Liver (tissue), 9 donors: ENCODE data around the gene CCNB1IP1. TPM values are rescaled to one million over a fixed set of nuclear protein-coding genes. Genes with fewer than 3 reads are reported as not detected.

Experiments
- DNase-seq: peaks from one replicate; pipeline ENCODE4 v3.0.0-alpha.2; 2017; ENCODE audit warnings: low spot score
- H3K27ac ChIP-seq, 2 donors: one replicate each; pipeline ENCODE4 v1.7.0; 2013; ENCODE audit warnings: inconsistent platforms in 2 of 2, low read length in 2 of 2, control low read depth in 1 of 2, low read depth in 1 of 2, mild to moderate bottlenecking in 1 of 2
- H3K27me3 ChIP-seq, 4 donors: one replicate each; pipeline versions ENCODE4 v1.6.1 to v1.7.0; 2013; ENCODE audit warnings: low read length in 3 of 4, inconsistent platforms in 1 of 4, mild to moderate bottlenecking in 1 of 4, moderate library complexity in 1 of 4; ENCODE audit not compliant: control insufficient read depth in 4 of 4, insufficient read depth in 4 of 4
- H3K36me3 ChIP-seq, 4 donors: one replicate each; pipeline versions ENCODE4 v1.6.1 to v1.7.0; 2013; ENCODE audit warnings: low read length in 3 of 4, mild to moderate bottlenecking in 3 of 4, low read depth in 1 of 4, moderate library complexity in 1 of 4; ENCODE audit not compliant: control insufficient read depth in 4 of 4, insufficient read depth in 3 of 4
- H3K4me1 ChIP-seq, 4 donors: one replicate each; pipeline versions ENCODE4 v1.6.1 to v1.7.0; 2013; ENCODE audit warnings: low read length in 3 of 4, mild to moderate bottlenecking in 3 of 4, moderate library complexity in 1 of 4; ENCODE audit not compliant: control insufficient read depth in 4 of 4, insufficient read depth in 4 of 4
- H3K4me3 ChIP-seq, 3 donors: one replicate each; pipeline versions ENCODE4 v1.6.1 to v1.7.0; 2013; ENCODE audit warnings: low read length in 3 of 3, control low read depth in 1 of 3, low read depth in 1 of 3, mild to moderate bottlenecking in 1 of 3
- H3K9ac ChIP-seq, 2 donors: one replicate each; pipeline ENCODE4 v1.7.0; 2013; ENCODE audit warnings: low read length in 2 of 2, mild to moderate bottlenecking in 2 of 2, moderate library complexity in 2 of 2, control low read depth in 1 of 2, low read depth in 1 of 2
- H3K9me3 ChIP-seq, 4 donors: one replicate each; pipeline versions ENCODE4 v1.6.1 to v1.7.0; 2013; ENCODE audit warnings: low read length in 3 of 4; ENCODE audit not compliant: control insufficient read depth in 4 of 4
- FOXA1 ChIP-seq: IDR thresholded peaks from 2 replicates; pipeline ENCODE4 v1.6.1; 2016; ENCODE audit warnings: antibody characterized with exemption
- FOXA2 ChIP-seq: IDR thresholded peaks from 2 replicates; pipeline ENCODE4 v1.6.1; 2016; ENCODE audit warnings: antibody characterized with exemption
- GABPA ChIP-seq, 2 donors: IDR thresholded peaks in 1 of 2; conservative IDR thresholded peaks in 1 of 2; 2 replicates each; pipeline ENCODE4 v1.6.1; 2016; ENCODE audit warnings: antibody characterized with exemption in 2 of 2, mild to moderate bottlenecking in 1 of 2, moderate library complexity in 1 of 2
- HNF4A ChIP-seq, 2 donors: conservative IDR thresholded peaks; 2 replicates each; pipeline ENCODE4 v1.6.1; 2016; ENCODE audit warnings: antibody characterized with exemption in 2 of 2, mild to moderate bottlenecking in 2 of 2
- HNF4G ChIP-seq: IDR thresholded peaks from 2 replicates; pipeline ENCODE4 v1.6.1; 2016; ENCODE audit warnings: antibody characterized with exemption
- JUND ChIP-seq, 2 donors: IDR thresholded peaks; 2 replicates each; pipeline ENCODE4 v1.6.1; 2016; ENCODE audit warnings: antibody characterized with exemption in 2 of 2
- NR2F2 ChIP-seq: IDR thresholded peaks from 2 replicates; pipeline ENCODE4 v1.6.1; 2016; ENCODE audit warnings: antibody characterized with exemption
- RAD21 ChIP-seq, 2 donors: IDR thresholded peaks; 2 replicates each; pipeline ENCODE4 v1.6.1; 2016; ENCODE audit warnings: antibody characterized with exemption in 2 of 2, mild to moderate bottlenecking in 2 of 2
- RXRA ChIP-seq, 2 donors: IDR thresholded peaks; 2 replicates each; pipeline ENCODE4 v1.6.1; 2017 to 2018; ENCODE audit warnings: antibody characterized with exemption in 2 of 2, mild to moderate bottlenecking in 1 of 2
- SP1 ChIP-seq: IDR thresholded peaks from 2 replicates; pipeline ENCODE4 v1.6.1; 2018; ENCODE audit warnings: antibody characterized with exemption, mild to moderate bottlenecking
- TAF1 ChIP-seq: conservative IDR thresholded peaks from 2 replicates; pipeline ENCODE4 v1.6.1; 2016; ENCODE audit warnings: antibody characterized with exemption, mild to moderate bottlenecking
- YY1 ChIP-seq: IDR thresholded peaks from 2 replicates; pipeline ENCODE4 v1.6.1; 2016; ENCODE audit warnings: antibody characterized with exemption, mild to moderate bottlenecking
- WGBS: extraction: QIAGEN DNeasy Blood & Tissue Kit; methylation state at CpG from one replicate; pipeline ENCODE4 v1.1.7; 2013; 5-methylcytosine and 5-hydroxymethylcytosine counted together
- polyA plus RNA-seq, 2 donors: library from polyadenylated mRNA; stranded (reverse) in 1 of 2; unstranded in 1 of 2; fragments of 200-250 nt in 1 of 2; fragments of >200 nt in 1 of 2; fragmentation: Nextera tagmentation in 1 of 2; extraction: Ambion mirVana in 1 of 2; gene quantifications; one replicate each; pipeline versions ENCODE4 v1.2.1 to v1.2.3, GENCODE V29; 2013 to 2015
- total RNA-seq, 2 donors: library from RNA; depleted of rRNA; stranded (reverse); fragments of >200 nt; gene quantifications; one replicate each; pipeline ENCODE4 v1.2.3, GENCODE V29; 2014
- TF ChIP-seq, protein P1 (sequence below): IDR thresholded peaks from 2 replicates; pipeline ENCODE4 v1.6.1; 2016; ENCODE audit warnings: antibody characterized with exemption
- TF ChIP-seq, protein P2 (sequence below): IDR thresholded peaks from 2 replicates; pipeline ENCODE4 v1.6.1; 2016; ENCODE audit warnings: antibody characterized with exemption
- TF ChIP-seq, protein P3 (sequence below): fragments of 150-350 bp; IDR thresholded peaks from 2 replicates; pipeline ENCODE4 v1.5.1; 2017; ENCODE audit warnings: improper control_type of control experiment, low read depth, low read length; ENCODE audit not compliant: missing input control
- TF ChIP-seq, protein P4 (sequence below): IDR thresholded peaks from 2 replicates; pipeline ENCODE4 v1.6.1; 2016; ENCODE audit warnings: antibody characterized with exemption
- TF ChIP-seq, protein P5 (sequence below): IDR thresholded peaks from 2 replicates; pipeline ENCODE4 v1.6.1; 2016; ENCODE audit warnings: antibody characterized with exemption, mild to moderate bottlenecking
- donor health status: healthy.
- donor health status: healthy.
- donor health status: healthy.
- donor health status: healthy.
- donor health status: healthy.

The CCNB1IP1 gene
- total and polyA plus RNA-seq, 4 donors, result 14.5 to 31.0 (median 15.7) TPM

- peaks cover 0 to 8% (median 7%) of the 10 kb centered on the region in 4 donors for H3K4me1 ChIP-seq
- H3K27me3 ChIP-seq, result no peaks in the 10 kb centered on the region
- no peak overlapping the region for H3K4me3 ChIP-seq
- H3K36me3 ChIP-seq, result peaks cover 1 to 21% (median 12%) of the 10 kb centered on the region in 4 donors
- H3K9me3 ChIP-seq, result no peaks in the 10 kb centered on the region
- DNase-seq, result no peak
- TF ChIP-seq FOXA2 (no peak), JUND (IDR thresholded peaks at IDR 0.05) (no peak), RAD21 (IDR thresholded peaks at IDR 0.05) (no peak), NR2F2 (no peak), HNF4A (conservative IDR thresholded peaks at IDR 0.05) (no peak), GABPA (IDR thresholded peaks at IDR 0.05 in 1 of 2, conservative IDR thresholded peaks at IDR 0.05 in 1 of 2) (no peak), HNF4G (no peak), RXRA (IDR thresholded peaks at IDR 0.05) (no peak), YY1 (no peak), SP1 (no peak), TAF1 (no peak), FOXA1 (no peak)
- TF ChIP-seq, protein P1, sequence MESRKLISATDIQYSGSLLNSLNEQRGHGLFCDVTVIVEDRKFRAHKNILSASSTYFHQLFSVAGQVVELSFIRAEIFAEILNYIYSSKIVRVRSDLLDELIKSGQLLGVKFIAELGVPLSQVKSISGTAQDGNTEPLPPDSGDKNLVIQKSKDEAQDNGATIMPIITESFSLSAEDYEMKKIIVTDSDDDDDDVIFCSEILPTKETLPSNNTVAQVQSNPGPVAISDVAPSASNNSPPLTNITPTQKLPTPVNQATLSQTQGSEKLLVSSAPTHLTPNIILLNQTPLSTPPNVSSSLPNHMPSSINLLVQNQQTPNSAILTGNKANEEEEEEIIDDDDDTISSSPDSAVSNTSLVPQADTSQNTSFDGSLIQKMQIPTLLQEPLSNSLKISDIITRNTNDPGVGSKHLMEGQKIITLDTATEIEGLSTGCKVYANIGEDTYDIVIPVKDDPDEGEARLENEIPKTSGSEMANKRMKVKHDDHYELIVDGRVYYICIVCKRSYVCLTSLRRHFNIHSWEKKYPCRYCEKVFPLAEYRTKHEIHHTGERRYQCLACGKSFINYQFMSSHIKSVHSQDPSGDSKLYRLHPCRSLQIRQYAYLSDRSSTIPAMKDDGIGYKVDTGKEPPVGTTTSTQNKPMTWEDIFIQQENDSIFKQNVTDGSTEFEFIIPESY, result no peak
- TF ChIP-seq, protein P2, sequence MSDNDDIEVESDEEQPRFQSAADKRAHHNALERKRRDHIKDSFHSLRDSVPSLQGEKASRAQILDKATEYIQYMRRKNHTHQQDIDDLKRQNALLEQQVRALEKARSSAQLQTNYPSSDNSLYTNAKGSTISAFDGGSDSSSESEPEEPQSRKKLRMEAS, result no peak
- TF ChIP-seq, protein P3, sequence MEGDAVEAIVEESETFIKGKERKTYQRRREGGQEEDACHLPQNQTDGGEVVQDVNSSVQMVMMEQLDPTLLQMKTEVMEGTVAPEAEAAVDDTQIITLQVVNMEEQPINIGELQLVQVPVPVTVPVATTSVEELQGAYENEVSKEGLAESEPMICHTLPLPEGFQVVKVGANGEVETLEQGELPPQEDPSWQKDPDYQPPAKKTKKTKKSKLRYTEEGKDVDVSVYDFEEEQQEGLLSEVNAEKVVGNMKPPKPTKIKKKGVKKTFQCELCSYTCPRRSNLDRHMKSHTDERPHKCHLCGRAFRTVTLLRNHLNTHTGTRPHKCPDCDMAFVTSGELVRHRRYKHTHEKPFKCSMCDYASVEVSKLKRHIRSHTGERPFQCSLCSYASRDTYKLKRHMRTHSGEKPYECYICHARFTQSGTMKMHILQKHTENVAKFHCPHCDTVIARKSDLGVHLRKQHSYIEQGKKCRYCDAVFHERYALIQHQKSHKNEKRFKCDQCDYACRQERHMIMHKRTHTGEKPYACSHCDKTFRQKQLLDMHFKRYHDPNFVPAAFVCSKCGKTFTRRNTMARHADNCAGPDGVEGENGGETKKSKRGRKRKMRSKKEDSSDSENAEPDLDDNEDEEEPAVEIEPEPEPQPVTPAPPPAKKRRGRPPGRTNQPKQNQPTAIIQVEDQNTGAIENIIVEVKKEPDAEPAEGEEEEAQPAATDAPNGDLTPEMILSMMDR, result no peak
- TF ChIP-seq, protein P4, sequence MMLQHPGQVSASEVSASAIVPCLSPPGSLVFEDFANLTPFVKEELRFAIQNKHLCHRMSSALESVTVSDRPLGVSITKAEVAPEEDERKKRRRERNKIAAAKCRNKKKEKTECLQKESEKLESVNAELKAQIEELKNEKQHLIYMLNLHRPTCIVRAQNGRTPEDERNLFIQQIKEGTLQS, result no peak
- TF ChIP-seq, protein P5, sequence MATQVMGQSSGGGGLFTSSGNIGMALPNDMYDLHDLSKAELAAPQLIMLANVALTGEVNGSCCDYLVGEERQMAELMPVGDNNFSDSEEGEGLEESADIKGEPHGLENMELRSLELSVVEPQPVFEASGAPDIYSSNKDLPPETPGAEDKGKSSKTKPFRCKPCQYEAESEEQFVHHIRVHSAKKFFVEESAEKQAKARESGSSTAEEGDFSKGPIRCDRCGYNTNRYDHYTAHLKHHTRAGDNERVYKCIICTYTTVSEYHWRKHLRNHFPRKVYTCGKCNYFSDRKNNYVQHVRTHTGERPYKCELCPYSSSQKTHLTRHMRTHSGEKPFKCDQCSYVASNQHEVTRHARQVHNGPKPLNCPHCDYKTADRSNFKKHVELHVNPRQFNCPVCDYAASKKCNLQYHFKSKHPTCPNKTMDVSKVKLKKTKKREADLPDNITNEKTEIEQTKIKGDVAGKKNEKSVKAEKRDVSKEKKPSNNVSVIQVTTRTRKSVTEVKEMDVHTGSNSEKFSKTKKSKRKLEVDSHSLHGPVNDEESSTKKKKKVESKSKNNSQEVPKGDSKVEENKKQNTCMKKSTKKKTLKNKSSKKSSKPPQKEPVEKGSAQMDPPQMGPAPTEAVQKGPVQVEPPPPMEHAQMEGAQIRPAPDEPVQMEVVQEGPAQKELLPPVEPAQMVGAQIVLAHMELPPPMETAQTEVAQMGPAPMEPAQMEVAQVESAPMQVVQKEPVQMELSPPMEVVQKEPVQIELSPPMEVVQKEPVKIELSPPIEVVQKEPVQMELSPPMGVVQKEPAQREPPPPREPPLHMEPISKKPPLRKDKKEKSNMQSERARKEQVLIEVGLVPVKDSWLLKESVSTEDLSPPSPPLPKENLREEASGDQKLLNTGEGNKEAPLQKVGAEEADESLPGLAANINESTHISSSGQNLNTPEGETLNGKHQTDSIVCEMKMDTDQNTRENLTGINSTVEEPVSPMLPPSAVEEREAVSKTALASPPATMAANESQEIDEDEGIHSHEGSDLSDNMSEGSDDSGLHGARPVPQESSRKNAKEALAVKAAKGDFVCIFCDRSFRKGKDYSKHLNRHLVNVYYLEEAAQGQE, result no peak
- WGBS, result 95% methylated on average over 1 of the region's 1 CpG
- no peak overlapping the region for H3K27ac ChIP-seq
- no peak overlapping the region for H3K9ac ChIP-seq
These were observed 12.3 kb upstream of the CCNB1IP1 start for GRCh38 chr14:20345366-20345765.

- Histone ChIP-seq H3K9ac (peak overlapping the region; percentile 95 to 97), H3K36me3 (peaks cover 1 to 14% (median 7%) of the 10 kb centered on the region in 4 donors), H3K4me1 (peaks cover 0 to 8% (median 7%) of the 10 kb centered on the region in 4 donors), H3K27ac (peak overlapping the region; percentile 86 to 88), H3K27me3 (no peaks in the 10 kb centered on the region), H3K4me3 (peak overlapping the region; percentile 79 to 92 (median 91)), H3K9me3 (no peaks in the 10 kb centered on the region)
- 2% methylated on average over 3 of the region's 3 CpGs for WGBS
- DNase-seq, result no peak
- TF ChIP-seq, protein P5, result no peak
- TF ChIP-seq, protein P3, result no peak
- TF ChIP-seq, protein P4, result no peak
- TF ChIP-seq GABPA (IDR thresholded peaks at IDR 0.05 in 1 of 2, conservative IDR thresholded peaks at IDR 0.05 in 1 of 2) (no peak), SP1 (no peak), RAD21 (IDR thresholded peaks at IDR 0.05) (no peak), TAF1 (no peak)
These were observed 10.8 kb upstream of the CCNB1IP1 start for GRCh38 chr14:20343862-20344220.
